SU-DHL-6 (cell line): ENCODE results near the gene UQCRHL.

ENCODE experiments used
- CTCF ChIP-seq: fragments of 200-600 bp; sonication (generic); IDR thresholded peaks from one replicate; pipeline ENCODE4 v1.5.1; 2017; ENCODE audit warnings: antibody characterized with exemption, mild to moderate bottlenecking, low read length, moderate library complexity; ENCODE audit not compliant: insufficient read depth, poor library complexity, severe bottlenecking
- EZH2phosphoT487 ChIP-seq: fragments of 200-600 bp; sonication (generic), shearing (Covaris generic); conservative IDR thresholded peaks from 2 replicates; pipeline ENCODE4 v1.6.1; 2018; ENCODE audit warnings: mild to moderate bottlenecking, antibody characterized with exemption, low read length, moderate library complexity, mixed read lengths

GRCh38 chr1:15833069-15833679 is 25.7 kb upstream of the UQCRHL start:
- TF ChIP-seq EZH2phosphoT487: no peak
- no peak for TF ChIP-seq CTCF
